Sigmoid colon (tissue), 7 donors: ENCODE data around the gene VMO1. TPM values are rescaled to one million over a fixed set of nuclear protein-coding genes. Genes with fewer than 3 reads are reported as not detected.

ENCODE experiments used
- DNase-seq: peaks from one replicate; pipeline ENCODE4 v3.0.0-alpha.2; 2019
- H3K27ac ChIP-seq, 4 donors: fragments of 200-600 bp; sonication (generic); one replicate each; pipeline ENCODE4 v1.5.1; 2016 to 2019; ENCODE audit warnings: mild to moderate bottlenecking in 1 of 4
- H3K27me3 ChIP-seq, 3 donors: fragments of 200-600 bp; sonication (generic); one replicate each; pipeline ENCODE4 v1.5.1; 2019; ENCODE audit warnings: mild to moderate bottlenecking in 1 of 3
- H3K36me3 ChIP-seq, 4 donors: fragments of 200-600 bp; sonication (generic); one replicate each; pipeline ENCODE4 v1.5.1; 2016 to 2019
- H3K4me1 ChIP-seq, 4 donors: fragments of 200-600 bp; sonication (generic); one replicate each; pipeline ENCODE4 v1.5.1; 2017 to 2019
- H3K4me3 ChIP-seq, 4 donors: fragments of 200-600 bp; sonication (generic); one replicate each; pipeline ENCODE4 v1.5.1; 2017 to 2019; ENCODE audit warnings: mild to moderate bottlenecking in 2 of 4, moderate library complexity in 1 of 4
- H3K9me3 ChIP-seq, 4 donors: fragments of 200-600 bp in 3 of 4; sonication (generic) in 3 of 4; one replicate each; pipeline versions ENCODE4 v1.5.1 to v1.6.1; 2013 to 2019
- EP300 ChIP-seq, 4 donors: sonication (generic); formaldehyde crosslinking; IDR thresholded peaks; one replicate each; pipeline ENCODE4 v1.6.1; 2017; ENCODE audit warnings: antibody characterized with exemption in 4 of 4
- POLR2A ChIP-seq, 2 donors: fragments of 450-650 bp; IDR thresholded peaks; one replicate each; pipeline ENCODE4 v1.6.1; 2016; ENCODE audit warnings: antibody characterized with exemption in 2 of 2, mild to moderate bottlenecking in 2 of 2, moderate library complexity in 2 of 2
- POLR2AphosphoS5 ChIP-seq, 4 donors: sonication (generic); formaldehyde crosslinking; IDR thresholded peaks; one replicate each; pipeline ENCODE4 v1.6.1; 2017; ENCODE audit warnings: antibody characterized with exemption in 4 of 4
- WGBS, 2 donors: extraction: QIAGEN DNeasy Blood & Tissue Kit; methylation state at CpG; one replicate each; pipeline ENCODE4 v1.1.7; 2013; 5-methylcytosine and 5-hydroxymethylcytosine counted together
- intact Hi-C: fragments of 100-400 bp; cut with DNase I; formaldehyde crosslinking; loops from one replicate; pipeline ENCODE4 v1.15.1; 2023
- polyA plus RNA-seq, 3 donors: library from polyadenylated mRNA; stranded (reverse); fragments of 200-250 nt; gene quantifications; one replicate each; pipeline ENCODE4 v1.2.3, GENCODE V29; 2013
- total RNA-seq, 4 donors: library from RNA; depleted of rRNA; stranded (reverse); fragments of >200 nt; gene quantifications; one replicate each; pipeline ENCODE4 v1.1.0, GENCODE V29; 2016
- TF ChIP-seq, protein P1 (sequence below), 4 experiments: fragments of 450-650 bp in 3 of 4; fragments of 200-600 bp in 1 of 4; IDR thresholded peaks; one replicate each; pipeline ENCODE4 v1.5.1; 2016 to 2019; ENCODE audit warnings: antibody characterized with exemption in 4 of 4, mild to moderate bottlenecking in 3 of 4, moderate library complexity in 2 of 4
- donor health status: healthy with polysubstance abuse.
- donor health status: Bipolar disorder and iron deficiency.
- donor health status: healthy.

VMO1 gene
- total and polyA plus RNA-seq, 7 donors: 1.1 to 6.4 (median 4.1) TPM; not detected in 2

DNA sequence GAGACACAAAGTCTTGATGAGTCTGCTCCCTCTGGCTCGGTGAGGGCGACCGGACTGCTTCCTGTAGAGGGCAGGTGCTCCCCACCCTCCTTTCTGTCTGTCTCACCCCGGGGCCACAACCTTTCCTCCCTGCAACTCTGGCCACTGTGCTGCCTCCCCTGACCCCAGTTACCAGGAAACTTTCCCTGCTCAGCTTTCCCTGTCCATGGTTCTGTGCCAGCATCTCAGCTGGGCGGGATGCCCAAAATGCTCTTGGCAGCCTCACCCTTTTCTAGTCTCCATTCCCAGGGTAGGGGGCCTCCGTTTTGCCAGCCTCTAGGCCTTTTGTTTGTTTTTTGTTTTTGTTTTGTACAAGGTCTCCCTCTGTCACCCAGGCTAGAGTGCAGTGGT is 22.2 kb upstream of the VMO1 start:
- Histone ChIP-seq H3K4me1 (peaks cover 0 to 27% (median 20%) of the 10 kb centered on the region in 4 donors), H3K9me3 (no peaks in the 10 kb centered on the region), H3K27me3 (no peaks in the 10 kb centered on the region), H3K27ac (peak overlapping the region in 1 of 4 donors; percentile 85), H3K4me3 (no peak overlapping the region), H3K36me3 (peaks cover 0 to 18% (median 0%) of the 10 kb centered on the region in 4 donors)
- WGBS, 2 donors: 59 to 70% methylated on average over 6 of the region's 6 CpGs
- intact Hi-C loops: loop anchor here (5.0 kb wide), 1 partner anchor 79 kb away; no protein-coding TSS in a partner anchor
- peak; percentile 78 for DNase-seq
- TF ChIP-seq, protein P1, sequence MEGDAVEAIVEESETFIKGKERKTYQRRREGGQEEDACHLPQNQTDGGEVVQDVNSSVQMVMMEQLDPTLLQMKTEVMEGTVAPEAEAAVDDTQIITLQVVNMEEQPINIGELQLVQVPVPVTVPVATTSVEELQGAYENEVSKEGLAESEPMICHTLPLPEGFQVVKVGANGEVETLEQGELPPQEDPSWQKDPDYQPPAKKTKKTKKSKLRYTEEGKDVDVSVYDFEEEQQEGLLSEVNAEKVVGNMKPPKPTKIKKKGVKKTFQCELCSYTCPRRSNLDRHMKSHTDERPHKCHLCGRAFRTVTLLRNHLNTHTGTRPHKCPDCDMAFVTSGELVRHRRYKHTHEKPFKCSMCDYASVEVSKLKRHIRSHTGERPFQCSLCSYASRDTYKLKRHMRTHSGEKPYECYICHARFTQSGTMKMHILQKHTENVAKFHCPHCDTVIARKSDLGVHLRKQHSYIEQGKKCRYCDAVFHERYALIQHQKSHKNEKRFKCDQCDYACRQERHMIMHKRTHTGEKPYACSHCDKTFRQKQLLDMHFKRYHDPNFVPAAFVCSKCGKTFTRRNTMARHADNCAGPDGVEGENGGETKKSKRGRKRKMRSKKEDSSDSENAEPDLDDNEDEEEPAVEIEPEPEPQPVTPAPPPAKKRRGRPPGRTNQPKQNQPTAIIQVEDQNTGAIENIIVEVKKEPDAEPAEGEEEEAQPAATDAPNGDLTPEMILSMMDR (IDR thresholded peaks at IDR 0.05): no peak
- TF ChIP-seq EP300 (IDR thresholded peaks at IDR 0.05) (no peak), POLR2A (IDR thresholded peaks at IDR 0.05) (no peak), POLR2AphosphoS5 (IDR thresholded peaks at IDR 0.05) (no peak)

DNA sequence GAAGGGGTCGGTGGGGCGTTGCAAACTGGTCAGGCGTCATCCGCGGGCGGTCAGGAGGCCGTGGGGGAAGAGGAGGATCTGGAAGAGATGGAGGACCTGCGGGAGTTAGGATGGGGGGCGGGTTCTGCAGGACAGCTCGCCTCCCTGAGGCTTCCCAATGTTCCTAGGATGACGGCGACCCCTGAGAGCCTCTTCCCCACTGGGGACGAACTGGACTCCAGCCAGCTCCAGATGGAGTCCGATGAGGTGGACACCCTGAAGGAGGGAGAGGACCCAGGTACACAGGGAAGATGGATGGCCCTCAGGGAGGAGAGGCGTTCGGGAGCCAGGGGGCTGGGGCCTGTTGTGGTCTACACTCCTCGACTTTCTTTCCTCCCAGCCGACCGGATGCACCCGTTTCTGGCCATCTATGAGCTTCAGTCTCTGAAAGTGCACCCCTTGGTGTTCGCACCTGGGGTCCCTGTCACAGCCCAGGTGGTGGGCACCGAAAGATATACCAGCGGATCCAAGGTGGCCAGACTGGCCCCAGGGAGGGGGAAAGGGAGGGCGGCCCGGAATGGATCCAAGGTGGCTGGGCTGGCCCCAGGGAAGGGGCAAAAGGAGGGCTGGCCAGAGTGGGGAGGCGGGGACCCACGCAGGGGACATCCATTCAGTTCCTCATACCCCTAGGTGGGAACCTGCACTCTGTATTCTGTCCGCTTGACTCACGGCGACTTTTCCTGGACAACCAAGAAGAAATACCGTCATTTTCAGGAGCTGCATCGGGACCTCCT is 21.6 kb upstream of the VMO1 start:
- H3K4me1 ChIP-seq: peaks cover 0 to 27% (median 20%) of the 10 kb centered on the region in 4 donors
- no peaks in the 10 kb centered on the region for H3K9me3 ChIP-seq
- H3K4me3 ChIP-seq: peak overlapping the region; percentile 77 to 94 (median 82)
- H3K27ac ChIP-seq: peak overlapping the region; percentile 78 to 85 (median 82)
- WGBS, 2 donors: 39 to 45% methylated on average over 32 of the region's 32 CpGs
- H3K27me3 ChIP-seq: no peaks in the 10 kb centered on the region
- no peak for TF ChIP-seq POLR2A (IDR thresholded peaks at IDR 0.05)
- no peak for TF ChIP-seq EP300 (IDR thresholded peaks at IDR 0.05)
- TF ChIP-seq, protein P1 (IDR thresholded peaks at IDR 0.05): no peak
- TF ChIP-seq POLR2AphosphoS5 (IDR thresholded peaks at IDR 0.05): no peak
- no peak for DNase-seq
- intact Hi-C loops: loop anchor here (5.0 kb wide), 1 partner anchor 80 kb away; no protein-coding TSS in a partner anchor
- H3K36me3 ChIP-seq: peaks cover 0 to 18% (median 0%) of the 10 kb centered on the region in 4 donors

DNA sequence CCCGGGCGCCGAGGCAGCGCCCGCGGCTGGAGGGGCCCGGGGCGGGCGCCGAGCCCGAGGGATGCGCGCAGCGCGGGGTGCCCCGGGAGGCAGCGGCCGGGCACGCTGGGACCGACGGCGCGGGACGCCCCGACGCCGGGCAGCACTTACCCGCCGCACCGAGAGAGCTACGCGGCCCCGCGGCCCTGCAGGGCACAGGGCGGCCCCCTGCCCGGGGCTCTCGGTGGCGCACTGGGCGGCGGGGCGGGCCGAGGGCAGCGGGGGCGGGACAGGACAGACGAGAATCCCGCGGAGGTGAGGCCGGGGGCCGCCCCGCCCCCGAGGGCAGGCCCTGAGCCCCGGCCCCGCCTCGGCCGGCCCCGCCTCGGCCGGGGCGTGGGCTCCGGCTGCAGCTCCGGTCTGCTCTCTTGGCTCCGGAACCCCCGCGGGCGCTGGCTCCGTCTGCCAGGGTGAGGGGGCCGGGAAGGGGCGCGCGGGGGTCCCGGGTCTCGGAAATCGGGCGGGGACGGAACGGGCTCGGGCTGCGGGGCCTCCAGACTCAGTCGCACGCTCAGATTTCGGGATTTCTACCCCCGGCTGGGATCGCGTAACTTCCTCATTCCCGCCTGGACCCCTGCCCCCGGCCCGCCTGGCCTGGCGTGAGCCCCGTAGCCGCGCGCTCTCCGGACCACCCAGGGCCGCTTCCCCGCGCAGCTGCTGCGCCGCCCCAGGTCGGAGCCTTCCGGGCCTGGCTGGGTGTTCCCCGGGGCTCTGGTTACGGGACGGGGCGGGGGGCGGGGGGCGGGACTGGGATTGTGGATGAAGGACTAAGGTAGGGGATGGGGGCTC is 20.8 kb upstream of the VMO1 start, which contains the start of gene PLD2:
Gene PLD2 (plus strand): TSS at position 376 of the 828 bp plus-strand sequence. CDS start 621 bp downstream, outside the sequence.
- Histone ChIP-seq H3K27me3 (no peaks in the 10 kb centered on the region), H3K9me3 (no peaks in the 10 kb centered on the region), H3K4me3 (peak within 1 kb of the TSS; percentile 77 to 94 (median 82)), H3K27ac (peak within 1 kb of the TSS; percentile 78 to 85 (median 82)), H3K4me1 (peaks cover 0 to 27% (median 20%) of the 10 kb centered on the region in 4 donors), H3K36me3 (peaks cover 0 to 18% (median 0%) of the 10 kb centered on the region in 4 donors)
- peak; percentile 91 for DNase-seq
- TF ChIP-seq, protein P1 (IDR thresholded peaks at IDR 0.05): no peak
- peak in 3 of 4 donors; percentile 36 to 50 (median 44) for TF ChIP-seq POLR2AphosphoS5 (IDR thresholded peaks at IDR 0.05)
- 1% methylated on average over 106 of the region's 106 CpGs for WGBS, 2 donors
- intact Hi-C loops: loop anchor here (5.0 kb wide), 1 partner anchor 80 kb away; no protein-coding TSS in a partner anchor

DNA sequence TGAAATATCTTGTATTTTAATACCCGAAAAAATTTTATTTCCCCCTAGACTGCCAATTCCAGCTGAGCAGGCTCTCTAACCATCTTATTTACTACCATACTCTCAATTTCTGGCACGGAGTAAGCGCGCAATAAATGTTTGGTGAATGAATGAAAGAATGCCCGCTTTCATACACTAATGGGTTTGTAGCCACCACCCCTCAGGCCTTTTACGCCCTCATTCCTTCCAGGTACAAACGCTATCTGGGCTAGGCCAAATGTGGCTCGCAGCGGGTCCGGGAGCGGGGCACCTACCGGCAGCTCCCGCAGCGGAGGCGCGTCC is 20.3 kb upstream of the VMO1 start:
- Histone ChIP-seq H3K27ac (peak overlapping the region; percentile 78 to 85 (median 82)), H3K36me3 (peaks cover 0 to 18% (median 0%) of the 10 kb centered on the region in 4 donors), H3K4me3 (peak overlapping the region; percentile 17 to 94 (median 77)), H3K27me3 (no peaks in the 10 kb centered on the region), H3K4me1 (peaks cover 0 to 27% (median 20%) of the 10 kb centered on the region in 4 donors), H3K9me3 (no peaks in the 10 kb centered on the region)
- intact Hi-C loops: loop anchor here (5.0 kb wide), 1 partner anchor 81 kb away; no protein-coding TSS in a partner anchor
- no peak for TF ChIP-seq POLR2A (IDR thresholded peaks at IDR 0.05)
- TF ChIP-seq, protein P1 (IDR thresholded peaks at IDR 0.05): no peak
- no peak for TF ChIP-seq POLR2AphosphoS5 (IDR thresholded peaks at IDR 0.05)
- TF ChIP-seq EP300 (IDR thresholded peaks at IDR 0.05): no peak
- no peak for DNase-seq
- 1 to 5% methylated on average over 16 of the region's 16 CpGs for WGBS, 2 donors
